HepG2 (cell line): ENCODE measurements around the gene PDYN. TPM values are rescaled to one million over a fixed set of nuclear protein-coding genes. Genes with fewer than 3 reads are reported as not detected.

Source experiments
- ARNT2 ChIP-seq: sonication (generic); formaldehyde crosslinking; IDR thresholded peaks from 2 replicates; pipeline ENCODE4 v1.8.0; 2022; ENCODE audit warnings: mild to moderate bottlenecking, low read depth, missing genetic modification reagents, moderate library complexity
- BORCS8-MEF2B ChIP-seq: sonication (generic); formaldehyde crosslinking; IDR thresholded peaks from 2 replicates; pipeline ENCODE4 v1.8.0; 2022; ENCODE audit warnings: mild to moderate bottlenecking, missing genetic modification reagents
- EZH2 ChIP-seq: conservative IDR thresholded peaks from 2 replicates; pipeline ENCODE4 v1.6.1; 2012; ENCODE audit warnings: mild to moderate bottlenecking, low read depth, low read length, moderate library complexity
- FOXJ3 ChIP-seq: sonication (generic); formaldehyde crosslinking; IDR thresholded peaks from 2 replicates; pipeline ENCODE4 v1.4.0; 2020; ENCODE audit warnings: missing genetic modification reagents, mild to moderate bottlenecking, borderline replicate concordance
- HOXA7 ChIP-seq: sonication (generic); formaldehyde crosslinking; IDR thresholded peaks from 2 replicates; pipeline ENCODE4 v1.8.1; 2022; ENCODE audit warnings: mild to moderate bottlenecking, missing genetic modification reagents, moderate library complexity
- ISX ChIP-seq: sonication (generic); formaldehyde crosslinking; conservative IDR thresholded peaks from 2 replicates; pipeline ENCODE4 v1.5.0; 2020; ENCODE audit warnings: missing genetic modification reagents
- MAF1 ChIP-seq: sonication (generic); formaldehyde crosslinking; IDR thresholded peaks from 2 replicates; pipeline ENCODE4 v1.5.0; 2020; ENCODE audit warnings: missing genetic modification reagents, borderline replicate concordance
- MTERF4 ChIP-seq: sonication (generic); formaldehyde crosslinking; IDR thresholded peaks from 2 replicates; pipeline ENCODE4 v1.8.0; 2023; ENCODE audit warnings: mild to moderate bottlenecking, missing genetic modification reagents
- PAF1 ChIP-seq: IDR thresholded peaks from 2 replicates; pipeline ENCODE4 v1.6.1; 2016; ENCODE audit warnings: missing genetic modification reagents, missing compliant biosample characterization
- SMAD1 ChIP-seq: sonication (generic); formaldehyde crosslinking; IDR thresholded peaks from 2 replicates; pipeline ENCODE4 v1.4.0; 2020; ENCODE audit warnings: missing genetic modification reagents, low read depth, mild to moderate bottlenecking, borderline replicate concordance
- SSRP1 ChIP-seq: IDR thresholded peaks from 2 replicates; pipeline ENCODE4 v1.6.1; 2016; ENCODE audit warnings: control low read depth
- SUZ12 ChIP-seq: fragments of 150-350 bp; IDR thresholded peaks from 2 replicates; pipeline ENCODE4 v1.6.1; 2014; ENCODE audit warnings: low read depth, low read length
- ZBTB10 ChIP-seq: sonication (generic); formaldehyde crosslinking; IDR thresholded peaks from 2 replicates; pipeline ENCODE4 v1.4.0; 2020; ENCODE audit warnings: missing genetic modification reagents, borderline replicate concordance
- ZFP62 ChIP-seq: sonication (generic); formaldehyde crosslinking; IDR thresholded peaks from 2 replicates; pipeline ENCODE4 v1.4.0; 2020; ENCODE audit warnings: missing genetic modification reagents
- ZFYVE20 ChIP-seq: sonication (generic); formaldehyde crosslinking; IDR thresholded peaks from 2 replicates; pipeline ENCODE4 v1.8.0; 2023; ENCODE audit warnings: low read depth, mild to moderate bottlenecking, moderate library complexity, missing genetic modification reagents, borderline replicate concordance
- ZNF121 ChIP-seq: sonication (generic); formaldehyde crosslinking; IDR thresholded peaks from 2 replicates; pipeline ENCODE4 v1.5.0; 2020; ENCODE audit warnings: mild to moderate bottlenecking, missing genetic modification reagents
- ZNF572 ChIP-seq: sonication (generic); formaldehyde crosslinking; IDR thresholded peaks from 2 replicates; pipeline ENCODE4 v1.5.1; 2020; ENCODE audit warnings: mild to moderate bottlenecking, missing genetic modification reagents
- ZNF589 ChIP-seq: sonication (generic); formaldehyde crosslinking; conservative IDR thresholded peaks from 2 replicates; pipeline ENCODE4 v1.8.0; 2022; ENCODE audit warnings: mild to moderate bottlenecking, moderate library complexity, missing genetic modification reagents
- polyA plus RNA-seq, 8 experiments: library from polyadenylated mRNA; depleted of rRNA in 3 of 8; stranded (reverse) in 7 of 8; unstranded in 1 of 8; fragments of >200 nt; fragmentation: Illumina TruSeq in 4 of 8; extraction: Trizol in 4 of 8; gene quantifications; 2 replicates each; pipeline versions ENCODE4 v1.2.1 to v1.2.3, GENCODE V29; 2011 to 2016; ENCODE audit warnings: low read depth in 4 of 8, missing spikeins in 1 of 8, mixed read lengths in 1 of 8; ENCODE audit not compliant: insufficient read depth in 1 of 8
- total RNA-seq, 5 experiments: library from RNA; depleted of rRNA; stranded (reverse); fragments of >200 nt; fragmentation: Illumina TruSeq; extraction: Trizol; gene quantifications; 2 replicates each; pipeline ENCODE4 v1.2.3, GENCODE V29; 2016; ENCODE audit warnings: low read depth in 1 of 5
- TF ChIP-seq, protein P1 (sequence below), 2 experiments: fragments of 450-650 bp in 1 of 2; sonication (generic) in 1 of 2; formaldehyde crosslinking; IDR thresholded peaks; 2 replicates each; pipeline versions ENCODE4 v1.5.0 to v1.8.0; 2020 to 2022; ENCODE audit warnings: mild to moderate bottlenecking in 1 of 2, missing genetic modification reagents in 1 of 2
- TF ChIP-seq, protein P2 (sequence below): IDR thresholded peaks from 2 replicates; pipeline ENCODE4 v1.6.1; 2016; ENCODE audit warnings: low read depth, missing genetic modification reagents, missing compliant biosample characterization

The PDYN gene
- total and polyA plus RNA-seq, 2 of the 13 experiments (the other 11 are each of a cell fraction or from before 2014, with no cell fraction given) = not detected

- peak; percentile 97 for TF ChIP-seq MTERF4 (CRISPR knock-in tag)
- TF ChIP-seq SMAD1 = no peak
- TF ChIP-seq BORCS8-MEF2B (CRISPR knock-in tag) = peak; percentile 100
- no peak for TF ChIP-seq SUZ12
- peak; percentile 89; the same call in 1 of the 2 replicates for TF ChIP-seq ZBTB10 (CRISPR knock-in tag)
- peak; percentile 98 for TF ChIP-seq ISX (CRISPR knock-in tag)
- TF ChIP-seq PAF1 (CRISPR knock-in tag) = no peak
- no peak for TF ChIP-seq ZFP62 (CRISPR knock-in tag)
- TF ChIP-seq EZH2 = 0 out of 2 replicates have a peak, but pooled peaks have one; percentile 48
- TF ChIP-seq ZFYVE20 (CRISPR knock-in tag) = peak; percentile 94
- TF ChIP-seq, protein P1, sequence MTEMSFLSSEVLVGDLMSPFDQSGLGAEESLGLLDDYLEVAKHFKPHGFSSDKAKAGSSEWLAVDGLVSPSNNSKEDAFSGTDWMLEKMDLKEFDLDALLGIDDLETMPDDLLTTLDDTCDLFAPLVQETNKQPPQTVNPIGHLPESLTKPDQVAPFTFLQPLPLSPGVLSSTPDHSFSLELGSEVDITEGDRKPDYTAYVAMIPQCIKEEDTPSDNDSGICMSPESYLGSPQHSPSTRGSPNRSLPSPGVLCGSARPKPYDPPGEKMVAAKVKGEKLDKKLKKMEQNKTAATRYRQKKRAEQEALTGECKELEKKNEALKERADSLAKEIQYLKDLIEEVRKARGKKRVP (CRISPR knock-in tag; IDR thresholded peaks at IDR 0.05) = peak in 1 of 2 experiments; percentile 85; a peak in 2 of 4 replicates
- TF ChIP-seq, protein P2, sequence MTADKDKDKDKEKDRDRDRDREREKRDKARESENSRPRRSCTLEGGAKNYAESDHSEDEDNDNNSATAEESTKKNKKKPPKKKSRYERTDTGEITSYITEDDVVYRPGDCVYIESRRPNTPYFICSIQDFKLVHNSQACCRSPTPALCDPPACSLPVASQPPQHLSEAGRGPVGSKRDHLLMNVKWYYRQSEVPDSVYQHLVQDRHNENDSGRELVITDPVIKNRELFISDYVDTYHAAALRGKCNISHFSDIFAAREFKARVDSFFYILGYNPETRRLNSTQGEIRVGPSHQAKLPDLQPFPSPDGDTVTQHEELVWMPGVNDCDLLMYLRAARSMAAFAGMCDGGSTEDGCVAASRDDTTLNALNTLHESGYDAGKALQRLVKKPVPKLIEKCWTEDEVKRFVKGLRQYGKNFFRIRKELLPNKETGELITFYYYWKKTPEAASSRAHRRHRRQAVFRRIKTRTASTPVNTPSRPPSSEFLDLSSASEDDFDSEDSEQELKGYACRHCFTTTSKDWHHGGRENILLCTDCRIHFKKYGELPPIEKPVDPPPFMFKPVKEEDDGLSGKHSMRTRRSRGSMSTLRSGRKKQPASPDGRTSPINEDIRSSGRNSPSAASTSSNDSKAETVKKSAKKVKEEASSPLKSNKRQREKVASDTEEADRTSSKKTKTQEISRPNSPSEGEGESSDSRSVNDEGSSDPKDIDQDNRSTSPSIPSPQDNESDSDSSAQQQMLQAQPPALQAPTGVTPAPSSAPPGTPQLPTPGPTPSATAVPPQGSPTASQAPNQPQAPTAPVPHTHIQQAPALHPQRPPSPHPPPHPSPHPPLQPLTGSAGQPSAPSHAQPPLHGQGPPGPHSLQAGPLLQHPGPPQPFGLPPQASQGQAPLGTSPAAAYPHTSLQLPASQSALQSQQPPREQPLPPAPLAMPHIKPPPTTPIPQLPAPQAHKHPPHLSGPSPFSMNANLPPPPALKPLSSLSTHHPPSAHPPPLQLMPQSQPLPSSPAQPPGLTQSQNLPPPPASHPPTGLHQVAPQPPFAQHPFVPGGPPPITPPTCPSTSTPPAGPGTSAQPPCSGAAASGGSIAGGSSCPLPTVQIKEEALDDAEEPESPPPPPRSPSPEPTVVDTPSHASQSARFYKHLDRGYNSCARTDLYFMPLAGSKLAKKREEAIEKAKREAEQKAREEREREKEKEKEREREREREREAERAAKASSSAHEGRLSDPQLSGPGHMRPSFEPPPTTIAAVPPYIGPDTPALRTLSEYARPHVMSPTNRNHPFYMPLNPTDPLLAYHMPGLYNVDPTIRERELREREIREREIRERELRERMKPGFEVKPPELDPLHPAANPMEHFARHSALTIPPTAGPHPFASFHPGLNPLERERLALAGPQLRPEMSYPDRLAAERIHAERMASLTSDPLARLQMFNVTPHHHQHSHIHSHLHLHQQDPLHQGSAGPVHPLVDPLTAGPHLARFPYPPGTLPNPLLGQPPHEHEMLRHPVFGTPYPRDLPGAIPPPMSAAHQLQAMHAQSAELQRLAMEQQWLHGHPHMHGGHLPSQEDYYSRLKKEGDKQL (CRISPR knock-in tag) = peak; percentile 71; the same call in 1 of the 2 replicates
- TF ChIP-seq MAF1 (CRISPR knock-in tag) = peak; percentile 95; the same call in 1 of the 2 replicates
- no peak for TF ChIP-seq FOXJ3 (CRISPR knock-in tag)
- TF ChIP-seq HOXA7 (CRISPR knock-in tag) = no peak
- TF ChIP-seq ZNF572 = no peak; the same call in 1 of the 2 replicates
- no peak for TF ChIP-seq ZNF121
- TF ChIP-seq ARNT2 = peak; percentile 99
- TF ChIP-seq SSRP1 (CRISPR knock-in tag) = peak; percentile 89; the same call in 1 of the 2 replicates
- peak; percentile 92; the same call in 1 of the 2 replicates for TF ChIP-seq ZNF589 (CRISPR knock-in tag)
These were observed 12.1 kb upstream of the PDYN start (continued) for GRCh38 chr20:2005831-2006426.
